Hepatocyte (in vitro differentiated cells): Measurements from ENCODE around the gene KRTAP13-3. TPM values are rescaled to one million over a fixed set of nuclear protein-coding genes. Genes with fewer than 3 reads are reported as not detected.

Experiments
- DNase-seq: peaks from one replicate; pipeline ENCODE4 v3.0.0-alpha.2; 2016; ENCODE audit warnings: low spot score
- H2AFZ ChIP-seq: fragments of 200-600 bp; sonication (generic); 2 replicates; pipeline ENCODE4 v1.6.0; 2016; ENCODE audit warnings: antibody characterized with exemption, mild to moderate bottlenecking
- H3K27ac ChIP-seq: fragments of 200-600 bp; sonication (generic); 2 replicates; pipeline ENCODE4 v1.5.1; 2016; ENCODE audit warnings: mild to moderate bottlenecking
- H3K27me3 ChIP-seq: fragments of 200-600 bp; sonication (generic); 2 replicates; pipeline ENCODE4 v1.6.1; 2016
- H3K36me3 ChIP-seq: fragments of 200-600 bp; sonication (generic); replicated peaks from 2 replicates; pipeline ENCODE4 v1.5.1; 2016; ENCODE audit warnings: low read depth; ENCODE audit not compliant: insufficient read depth
- H3K4me1 ChIP-seq: fragments of 200-600 bp; sonication (generic); 2 replicates; pipeline ENCODE4 v1.5.1; 2016; ENCODE audit warnings: mild to moderate bottlenecking, moderate library complexity; ENCODE audit not compliant: insufficient read depth
- H3K4me2 ChIP-seq: fragments of 200-600 bp; sonication (generic); 2 replicates; pipeline ENCODE4 v1.6.0; 2016
- H3K4me3 ChIP-seq: fragments of 200-600 bp; sonication (generic); 2 replicates; pipeline ENCODE4 v1.5.1; 2016; ENCODE audit warnings: mild to moderate bottlenecking
- H3K79me2 ChIP-seq: fragments of 200-600 bp; sonication (generic); 2 replicates; pipeline ENCODE4 v1.6.0; 2017; ENCODE audit warnings: mild to moderate bottlenecking
- H3K9me2 ChIP-seq: fragments of 200-600 bp; sonication (generic); replicated peaks from 2 replicates; pipeline ENCODE4 v1.6.0; 2017; ENCODE audit warnings: mild to moderate bottlenecking; ENCODE audit not compliant: insufficient read depth
- H3K9me3 ChIP-seq: fragments of 200-600 bp; sonication (generic); 2 replicates; pipeline ENCODE4 v1.5.1; 2016; ENCODE audit warnings: low read depth, mild to moderate bottlenecking
- H4K20me1 ChIP-seq: fragments of 200-600 bp; sonication (generic); 2 replicates; pipeline ENCODE4 v1.6.0; 2016; ENCODE audit warnings: mild to moderate bottlenecking; ENCODE audit not compliant: insufficient read depth, poor library complexity, severe bottlenecking
- CTCF ChIP-seq: fragments of 200-600 bp; sonication (generic); IDR thresholded peaks from 2 replicates; pipeline ENCODE4 v1.5.1; 2016; ENCODE audit warnings: antibody characterized with exemption, mild to moderate bottlenecking; ENCODE audit not compliant: poor library complexity
- EZH2 ChIP-seq: fragments of 200-600 bp; sonication (generic); IDR thresholded peaks from 2 replicates; pipeline ENCODE4 v1.6.1; 2016; ENCODE audit warnings: antibody characterized with exemption, mild to moderate bottlenecking, borderline replicate concordance
- EZH2phosphoT487 ChIP-seq: fragments of 200-600 bp; sonication (generic); IDR thresholded peaks from one replicate; pipeline ENCODE4 v1.6.1; 2018; ENCODE audit warnings: antibody characterized with exemption, mild to moderate bottlenecking, low read depth, moderate library complexity; ENCODE audit not compliant: unreplicated experiment, severe bottlenecking
- WGBS: methylation state at CpG from one replicate; pipeline ENCODE4 v1.1.6; 2016; ENCODE audit warnings: low lambda C conversion rate; ENCODE audit errors: missing lambda C conversion rate; 5-methylcytosine and 5-hydroxymethylcytosine counted together
- polyA plus RNA-seq: library from polyadenylated mRNA; unstranded; fragments of >200 nt; fragmentation: Nextera tagmentation; extraction: Ambion mirVana; gene quantifications from 2 replicates; pipeline ENCODE4 v1.2.1, GENCODE V29; 2016
- total RNA-seq: library from RNA; depleted of rRNA; stranded (reverse); fragments of >200 nt; gene quantifications from 2 replicates; pipeline ENCODE4 v1.2.3, GENCODE V29; 2014

KRTAP13-3 gene
- total RNA-seq, result not detected in 2 replicates
- not detected in 2 replicates for polyA plus RNA-seq

GRCh38 chr21:30425826-30426225 lies at the start of gene KRTAP13-3:
Gene KRTAP13-3 (minus strand): TSS chr21:30425926. CDS start chr21:30425912, 14 bp downstream.
- H3K4me2 ChIP-seq, result no peak within 1 kb of the TSS
- H3K27me3 ChIP-seq, result no peaks in the 10 kb centered on the region
- H3K4me3 ChIP-seq, result no peak within 1 kb of the TSS
- H4K20me1 ChIP-seq, result no peaks in the 10 kb centered on the region
- WGBS, result 89% methylated on average over 5 of the region's 5 CpGs
- H3K36me3 ChIP-seq, result no peaks in the 10 kb centered on the region
- no peak within 1 kb of the TSS for H3K27ac ChIP-seq
- no peaks in the 10 kb centered on the region for H3K9me2 ChIP-seq
- TF ChIP-seq EZH2phosphoT487 (no peak), EZH2 (no peak), CTCF (no peak)
- H3K4me1 ChIP-seq, result no peaks in the 10 kb centered on the region
- no peak within 1 kb of the TSS for H2AFZ ChIP-seq
- no peak for DNase-seq
- no peaks in the 10 kb centered on the region for H3K9me3 ChIP-seq
- no peaks in the 10 kb centered on the region for H3K79me2 ChIP-seq

GRCh38 chr21:30468900-30469714 lies 43.4 kb upstream of the KRTAP13-3 start:
- WGBS, result 66% methylated on average over 6 of the region's 6 CpGs
- Histone ChIP-seq H4K20me1 (no peaks in the 10 kb centered on the region), H3K36me3 (no peaks in the 10 kb centered on the region), H3K4me2 (no peak overlapping the region), H3K9me3 (no peaks in the 10 kb centered on the region), H3K27me3 (no peaks in the 10 kb centered on the region), H3K4me3 (no peak overlapping the region), H3K27ac (no peak overlapping the region), H3K9me2 (no peaks in the 10 kb centered on the region), H2AFZ (no peak overlapping the region), H3K79me2 (no peaks in the 10 kb centered on the region), H3K4me1 (no peaks in the 10 kb centered on the region)
- no peak for TF ChIP-seq EZH2
- no peak for TF ChIP-seq CTCF
- no peak for TF ChIP-seq EZH2phosphoT487
- no peak for DNase-seq

- Histone ChIP-seq H3K4me3 (no peak overlapping the region), H4K20me1 (no peaks in the 10 kb centered on the region), H3K27me3 (no peaks in the 10 kb centered on the region), H3K4me2 (no peak overlapping the region), H3K27ac (no peak overlapping the region), H3K9me2 (no peaks in the 10 kb centered on the region), H3K79me2 (no peaks in the 10 kb centered on the region), H3K4me1 (no peaks in the 10 kb centered on the region), H3K9me3 (no peaks in the 10 kb centered on the region), H3K36me3 (no peaks in the 10 kb centered on the region), H2AFZ (no peak overlapping the region)
- TF ChIP-seq EZH2 (no peak), CTCF (peak; percentile 42)
- peak; percentile 12 for DNase-seq
- 50% methylated on average over 3 of the region's 3 CpGs for WGBS
These were observed 38.0 kb upstream of the KRTAP13-3 start for GRCh38 chr21:30463713-30464112.
